Upper lobe of left lung (tissue), 6 donors: ENCODE measurements around the gene PBRM1. TPM values are rescaled to one million over a fixed set of nuclear protein-coding genes. Genes with fewer than 3 reads are reported as not detected.

Experiments used
- ATAC-seq, 2 donors: fragments of 200-7000 bp; cut with Tn5 transposase; one replicate each; pipeline ENCODE4 v1.9.1; 2022; ENCODE audit warnings: mild to moderate bottlenecking in 2 of 2, moderate library complexity in 2 of 2; ENCODE audit not compliant: low FRiP score in 2 of 2
- DNase-seq, 2 donors: peaks; one replicate each; pipeline ENCODE4 v3.0.0-alpha.2; 2019 to 2020
- H3K27ac ChIP-seq, 4 donors: fragments of 200-600 bp; sonication (generic); one replicate each; pipeline ENCODE4 v1.5.1; 2016 to 2019
- H3K27me3 ChIP-seq, 4 donors: fragments of 200-600 bp; sonication (generic); one replicate each; pipeline ENCODE4 v1.5.1; 2017 to 2019
- H3K36me3 ChIP-seq, 4 donors: fragments of 200-600 bp; sonication (generic); one replicate each; pipeline ENCODE4 v1.5.1; 2016 to 2019
- H3K4me1 ChIP-seq, 4 donors: fragments of 200-600 bp; sonication (generic); one replicate each; pipeline ENCODE4 v1.5.1; 2018 to 2019
- H3K4me3 ChIP-seq, 4 donors: fragments of 200-600 bp; sonication (generic); one replicate each; pipeline ENCODE4 v1.5.1; 2017 to 2019; ENCODE audit warnings: mild to moderate bottlenecking in 2 of 4, moderate library complexity in 1 of 4
- H3K9me3 ChIP-seq, 4 donors: fragments of 200-600 bp; sonication (generic); one replicate each; pipeline ENCODE4 v1.5.1; 2018 to 2019
- CTCF ChIP-seq, 6 experiments: fragments of 450-650 bp in 4 of 6; fragments of 200-600 bp in 2 of 6; sonication (generic) in 2 of 6; IDR thresholded peaks; one replicate each; pipeline ENCODE4 v1.5.1; 2016 to 2019; ENCODE audit warnings: antibody characterized with exemption in 6 of 6
- EP300 ChIP-seq, 4 donors: sonication (generic); formaldehyde crosslinking; IDR thresholded peaks; one replicate each; pipeline ENCODE4 v1.5.1; 2017; ENCODE audit warnings: antibody characterized with exemption in 4 of 4, control low read depth in 2 of 4
- POLR2A ChIP-seq, 4 donors: fragments of 450-650 bp; IDR thresholded peaks; one replicate each; pipeline ENCODE4 v1.5.1; 2016 to 2017; ENCODE audit warnings: antibody characterized with exemption in 4 of 4, mild to moderate bottlenecking in 2 of 4
- POLR2AphosphoS5 ChIP-seq, 2 donors: sonication (generic); formaldehyde crosslinking; IDR thresholded peaks; one replicate each; pipeline ENCODE4 v1.5.1; 2017; ENCODE audit warnings: antibody characterized with exemption in 2 of 2
- WGBS, 2 donors: methylation state at CpG; one replicate each; pipeline ENCODE4 v1.1.5; 2017 to 2018; 5-methylcytosine and 5-hydroxymethylcytosine counted together
- total RNA-seq, 6 donors: library from RNA; depleted of rRNA in 4 of 6; stranded (reverse); fragments of >200 nt in 4 of 6; gene quantifications; one replicate each; pipeline versions ENCODE4 v1.1.0 to v1.2.1, GENCODE V29; 2016 to 2021
- donor health status: DM: no; HTN: no; CAD: no; lungs with moderate emphysema.
- donor health status: DM: no; HTN: yes; CAD: no; lungs with severe emphysema.

Gene PBRM1
- total RNA-seq, 6 donors from 2014 or later = 60.9 to 151 (median 81.6) TPM

- Histone ChIP-seq H3K36me3 (peaks cover 0 to 41% (median 18%) of the 10 kb centered on the region in 4 donors), H3K9me3 (no peaks in the 10 kb centered on the region), H3K27ac (peak overlapping the region; percentile 32 to 99 (median 50)), H3K27me3 (no peaks in the 10 kb centered on the region), H3K4me3 (no peak overlapping the region), H3K4me1 (peaks cover 40 to 70% (median 49%) of the 10 kb centered on the region in 4 donors)
- TF ChIP-seq CTCF (IDR thresholded peaks at IDR 0.05) = no peak
- no peak for TF ChIP-seq POLR2A (IDR thresholded peaks at IDR 0.05)
- TF ChIP-seq EP300 (IDR thresholded peaks at IDR 0.05) = no peak
- no peak for TF ChIP-seq POLR2AphosphoS5 (IDR thresholded peaks at IDR 0.05)
- DNase-seq (peak in 1 of 2 donors; percentile 44), ATAC-seq (peak in 1 of 2 donors; percentile 15)
Observed at GRCh38 chr3:52682016-52682415, 3.7 kb downstream of the PBRM1 start.

GRCh38 chr3:52681596-52681995, 4.1 kb downstream of the PBRM1 start:
- Histone ChIP-seq H3K4me3 (no peak overlapping the region), H3K9me3 (no peaks in the 10 kb centered on the region), H3K36me3 (peaks cover 0 to 42% (median 22%) of the 10 kb centered on the region in 4 donors), H3K4me1 (peaks cover 36 to 66% (median 44%) of the 10 kb centered on the region in 4 donors), H3K27me3 (no peaks in the 10 kb centered on the region), H3K27ac (peak overlapping the region; percentile 32 to 99 (median 50))
- DNase-seq (no peak), ATAC-seq (no peak)
- WGBS, 2 donors = 60 to 72% methylated on average over 3 of the region's 3 CpGs
- TF ChIP-seq EP300 (IDR thresholded peaks at IDR 0.05) (no peak), POLR2AphosphoS5 (IDR thresholded peaks at IDR 0.05) (no peak), CTCF (IDR thresholded peaks at IDR 0.05) (no peak), POLR2A (IDR thresholded peaks at IDR 0.05) (no peak)

GRCh38 chr3:52679811-52680210, 5.9 kb downstream of the PBRM1 start:
- H3K36me3 ChIP-seq = peaks cover 10 to 56% (median 33%) of the 10 kb centered on the region in 4 donors
- H3K27ac ChIP-seq = peak overlapping the region in 3 of 4 donors; percentile 6 to 43 (median 26)
- peaks cover 30 to 59% (median 39%) of the 10 kb centered on the region in 4 donors for H3K4me1 ChIP-seq
- 46 to 62% methylated on average over 1 of the region's 1 CpG for WGBS, 2 donors
- DNase-seq (no peak), ATAC-seq (no peak)
- no peak for TF ChIP-seq EP300 (IDR thresholded peaks at IDR 0.05)
- TF ChIP-seq POLR2AphosphoS5 (IDR thresholded peaks at IDR 0.05) = no peak
- TF ChIP-seq POLR2A (IDR thresholded peaks at IDR 0.05) = no peak
- TF ChIP-seq CTCF (IDR thresholded peaks at IDR 0.05) = no peak
- no peaks in the 10 kb centered on the region for H3K9me3 ChIP-seq
- no peak overlapping the region for H3K4me3 ChIP-seq
- no peaks in the 10 kb centered on the region for H3K27me3 ChIP-seq

- Histone ChIP-seq H3K36me3 (peaks cover 13 to 60% (median 34%) of the 10 kb centered on the region in 4 donors), H3K9me3 (no peaks in the 10 kb centered on the region), H3K4me3 (no peak overlapping the region), H3K4me1 (peaks cover 25 to 53% (median 33%) of the 10 kb centered on the region in 4 donors), H3K27ac (peak overlapping the region in 1 of 4 donors; percentile 43), H3K27me3 (no peaks in the 10 kb centered on the region)
- ATAC-seq (no peak), DNase-seq (no peak)
- 69 to 72% methylated on average over 3 of the region's 3 CpGs for WGBS, 2 donors
- TF ChIP-seq POLR2AphosphoS5 (IDR thresholded peaks at IDR 0.05) = no peak
- no peak for TF ChIP-seq EP300 (IDR thresholded peaks at IDR 0.05)
- no peak for TF ChIP-seq POLR2A (IDR thresholded peaks at IDR 0.05)
- TF ChIP-seq CTCF (IDR thresholded peaks at IDR 0.05) = no peak
Observed at GRCh38 chr3:52679199-52679538, 6.5 kb downstream of the PBRM1 start.
